ENCODE results near the gene NACC2. TPM values are rescaled to one million over a fixed set of nuclear protein-coding genes. Genes with fewer than 3 reads are reported as not detected.
A peak's percentile ranks its signal among the peaks of the same experiment; 100 is the strongest.

The NACC2 gene
- total RNA-seq, 4 donors from 2014 or later: 93.8 to 192 (median 142) TPM

DNA sequence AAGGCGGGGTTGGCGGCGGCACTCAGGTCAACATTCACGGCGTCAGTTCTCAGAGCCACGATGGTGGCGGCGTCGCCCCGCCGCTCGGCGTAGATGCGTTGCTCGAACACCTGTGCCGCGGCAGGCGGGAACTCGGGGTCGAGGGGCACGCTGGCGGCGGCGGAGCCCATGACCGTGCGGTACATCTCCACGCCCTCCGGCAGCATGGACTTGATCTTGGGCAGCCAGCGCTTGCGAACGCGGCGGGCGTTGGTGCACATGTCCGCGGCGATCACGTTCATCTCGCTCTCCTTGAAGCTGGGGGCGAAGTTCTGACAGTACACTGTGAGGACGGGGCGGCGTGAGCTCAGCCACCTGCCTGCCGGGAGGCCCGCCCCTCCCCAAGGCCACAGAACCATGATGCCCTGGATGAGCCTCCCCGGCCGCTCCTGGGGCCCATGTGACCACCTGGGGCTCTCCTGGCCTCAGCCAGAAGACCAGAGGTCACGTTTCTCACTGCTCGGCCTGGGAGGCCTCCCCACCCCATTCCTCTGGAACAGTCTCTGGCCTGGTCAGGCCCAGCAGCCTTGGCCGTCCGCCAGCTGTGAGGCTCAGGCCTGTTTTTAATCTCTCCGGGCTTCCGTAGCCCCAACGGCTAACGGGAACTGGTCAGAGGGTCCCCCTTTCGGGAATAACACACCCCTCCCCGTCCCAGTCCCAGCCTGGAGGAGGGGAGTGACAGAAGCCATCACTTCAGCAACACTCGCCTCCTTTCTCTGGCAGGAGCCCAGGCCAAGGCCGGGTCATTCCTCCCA lies 83.2 kb downstream of the NACC2 start:
- no peaks in the 10 kb centered on the region for H3K9me3 ChIP-seq
- peak; percentile 94 for DNase-seq (ENCODE audit: extremely low spot score)
- TF ChIP-seq CTCF (IDR thresholded peaks at IDR 0.05) (no peak), POLR2AphosphoS5 (IDR thresholded peaks at IDR 0.05) (peak; percentile 79 to 81), EP300 (IDR thresholded peaks at IDR 0.05) (peak; percentile 55), POLR2A (IDR thresholded peaks at IDR 0.05; ENCODE audit: low read depth) (no peak)
- no peaks in the 10 kb centered on the region for H3K27me3 ChIP-seq
- H3K36me3 ChIP-seq: peaks cover 36 to 75% (median 67%) of the 10 kb centered on the region in 4 donors
- peak overlapping the region; percentile 55 to 80 (median 72) for H3K27ac ChIP-seq (replicated peaks in 1 of 4)
- H3K4me3 ChIP-seq: peak overlapping the region; percentile 7 to 47 (median 16)
- WGBS: 74% methylated on average over 32 of the region's 59 CpGs
- intact Hi-C loops (cut with DNase I): no loop called here
- H3K4me1 ChIP-seq: peaks cover 20 to 99% (median 71%) of the 10 kb centered on the region in 4 donors

GRCh38 chr9:136011376-136011702 lies 83.8 kb downstream of the NACC2 start:
- Histone ChIP-seq H3K36me3 (peaks cover 36 to 72% (median 67%) of the 10 kb centered on the region in 4 donors), H3K27ac (replicated peaks in 1 of 4) (peak overlapping the region; percentile 55 to 80 (median 72)), H3K4me1 (peaks cover 20 to 99% (median 68%) of the 10 kb centered on the region in 4 donors), H3K9me3 (no peaks in the 10 kb centered on the region), H3K4me3 (peak overlapping the region in 2 of 4 donors; percentile 8 to 47), H3K27me3 (no peaks in the 10 kb centered on the region)
- no peak for DNase-seq (ENCODE audit: extremely low spot score)
- 67% methylated on average over 4 of the region's 25 CpGs for WGBS
- no peak for TF ChIP-seq CTCF (IDR thresholded peaks at IDR 0.05)
- TF ChIP-seq EP300 (IDR thresholded peaks at IDR 0.05): no peak
- no peak for TF ChIP-seq POLR2A (IDR thresholded peaks at IDR 0.05; ENCODE audit: low read depth)
- no peak for TF ChIP-seq POLR2AphosphoS5 (IDR thresholded peaks at IDR 0.05)
- intact Hi-C loops (cut with DNase I): no loop called here

- DNase-seq (ENCODE audit: extremely low spot score): no peak
- Histone ChIP-seq H3K9me3 (no peaks in the 10 kb centered on the region), H3K4me3 (no peak overlapping the region), H3K27ac (replicated peaks in 1 of 4) (peak overlapping the region; percentile 40 to 80 (median 72)), H3K27me3 (no peaks in the 10 kb centered on the region), H3K36me3 (peaks cover 32 to 74% (median 67%) of the 10 kb centered on the region in 4 donors), H3K4me1 (peaks cover 20 to 99% (median 68%) of the 10 kb centered on the region in 4 donors)
- TF ChIP-seq POLR2AphosphoS5 (IDR thresholded peaks at IDR 0.05): peak; percentile 49 to 50
- TF ChIP-seq CTCF (IDR thresholded peaks at IDR 0.05): no peak
- TF ChIP-seq EP300 (IDR thresholded peaks at IDR 0.05): no peak
- no peak for TF ChIP-seq POLR2A (IDR thresholded peaks at IDR 0.05; ENCODE audit: low read depth)
- intact Hi-C loops (cut with DNase I): no loop called here
- 79% methylated on average over 20 of the region's 28 CpGs for WGBS
These were observed 84.3 kb downstream of the NACC2 start for GRCh38 chr9:136010615-136011361.

DNA sequence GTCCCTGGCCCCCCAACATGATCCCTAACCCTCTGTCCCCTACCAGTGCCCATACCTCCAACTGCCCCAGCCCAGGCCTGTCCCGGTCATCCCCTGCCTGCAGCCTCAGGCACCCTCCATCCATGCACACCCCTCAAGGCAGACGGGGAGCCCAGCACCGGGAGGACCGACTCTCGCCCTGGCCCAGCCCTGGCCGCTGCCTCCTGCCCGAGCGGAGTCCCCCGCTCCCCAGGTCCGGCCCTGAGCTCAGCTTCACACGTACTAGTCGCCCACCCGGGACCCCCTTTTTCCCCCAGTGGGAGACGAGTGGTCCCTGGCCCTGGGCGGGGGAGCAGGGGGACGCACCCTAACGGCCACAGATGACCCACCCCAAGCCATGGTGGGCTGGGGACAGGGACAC lies 84.9 kb downstream of the NACC2 start:
- peaks cover 20 to 94% (median 68%) of the 10 kb centered on the region in 4 donors for H3K4me1 ChIP-seq
- 88% methylated on average over 17 of the region's 17 CpGs for WGBS
- H3K27ac ChIP-seq (replicated peaks in 1 of 4): peak overlapping the region; percentile 40 to 80 (median 72)
- H3K36me3 ChIP-seq: peaks cover 26 to 69% (median 63%) of the 10 kb centered on the region in 4 donors
- H3K4me3 ChIP-seq: no peak overlapping the region
- intact Hi-C loops (cut with DNase I): no loop called here
- TF ChIP-seq CTCF (IDR thresholded peaks at IDR 0.05) (no peak), POLR2A (IDR thresholded peaks at IDR 0.05; ENCODE audit: low read depth) (no peak), EP300 (IDR thresholded peaks at IDR 0.05) (no peak), POLR2AphosphoS5 (IDR thresholded peaks at IDR 0.05) (no peak)
- no peaks in the 10 kb centered on the region for H3K9me3 ChIP-seq
- no peaks in the 10 kb centered on the region for H3K27me3 ChIP-seq
- DNase-seq (ENCODE audit: extremely low spot score): no peak

Measured in esophagus muscularis mucosa (tissue), 4 donors.